ENCODE measurements around the gene TJP1. TPM values are rescaled to one million over a fixed set of nuclear protein-coding genes. Genes with fewer than 3 reads are reported as not detected.

The TJP1 gene
- total RNA-seq, 1 donor from 2014 or later: 91.7 TPM

DNA sequence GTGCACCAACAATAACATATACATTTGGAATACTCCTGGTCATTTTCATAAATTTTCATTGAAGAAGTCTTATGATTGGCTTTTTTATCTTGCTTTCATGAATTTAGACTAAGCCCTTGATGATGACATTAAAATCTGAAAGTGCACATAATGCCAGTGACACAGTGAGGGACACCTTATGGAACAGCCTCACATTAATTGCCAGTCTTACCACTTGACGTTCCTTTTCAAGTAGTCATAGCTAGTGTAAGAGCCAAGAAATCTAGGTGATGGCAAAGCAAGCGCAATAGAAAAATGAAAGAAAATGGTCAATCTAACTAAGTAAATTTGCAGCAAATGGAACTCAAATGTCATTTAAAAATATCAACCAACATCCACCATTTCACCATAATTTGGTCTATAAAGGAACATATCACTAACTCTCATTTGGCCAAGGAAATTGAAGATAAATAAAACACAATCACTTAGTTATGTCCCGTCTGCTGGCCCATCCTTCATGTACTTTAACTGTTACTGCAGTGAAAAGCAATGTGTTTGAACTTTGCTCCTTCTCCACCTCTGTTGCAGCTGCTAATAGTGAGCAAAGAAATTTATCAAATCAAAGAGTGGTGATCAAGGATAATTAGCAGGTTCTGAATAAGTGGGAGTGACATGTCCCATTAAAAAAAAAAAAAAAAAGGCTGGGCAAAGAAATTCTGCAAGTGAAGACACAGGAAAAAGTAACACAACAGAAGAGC is 110.0 kb downstream of the TJP1 start:
- Mint-ChIP-seq H3K4me1 (ENCODE audit: low read depth) (no peaks in the 10 kb centered on the region), H3K27ac (ENCODE audit: unreplicated experiment) (peak overlapping the region; percentile 25), H3K27me3 (ENCODE audit: low read depth) (no peaks in the 10 kb centered on the region), H3K36me3 (ENCODE audit: low read depth) (peaks cover 38% of the 10 kb centered on the region), H3K9me3 (ENCODE audit: low read depth) (no peaks in the 10 kb centered on the region), H3K4me3 (ENCODE audit: unreplicated experiment) (no peak overlapping the region)
- DNase-seq (ENCODE audit: low spot score): no peak
- TF ChIP-seq, protein P1, sequence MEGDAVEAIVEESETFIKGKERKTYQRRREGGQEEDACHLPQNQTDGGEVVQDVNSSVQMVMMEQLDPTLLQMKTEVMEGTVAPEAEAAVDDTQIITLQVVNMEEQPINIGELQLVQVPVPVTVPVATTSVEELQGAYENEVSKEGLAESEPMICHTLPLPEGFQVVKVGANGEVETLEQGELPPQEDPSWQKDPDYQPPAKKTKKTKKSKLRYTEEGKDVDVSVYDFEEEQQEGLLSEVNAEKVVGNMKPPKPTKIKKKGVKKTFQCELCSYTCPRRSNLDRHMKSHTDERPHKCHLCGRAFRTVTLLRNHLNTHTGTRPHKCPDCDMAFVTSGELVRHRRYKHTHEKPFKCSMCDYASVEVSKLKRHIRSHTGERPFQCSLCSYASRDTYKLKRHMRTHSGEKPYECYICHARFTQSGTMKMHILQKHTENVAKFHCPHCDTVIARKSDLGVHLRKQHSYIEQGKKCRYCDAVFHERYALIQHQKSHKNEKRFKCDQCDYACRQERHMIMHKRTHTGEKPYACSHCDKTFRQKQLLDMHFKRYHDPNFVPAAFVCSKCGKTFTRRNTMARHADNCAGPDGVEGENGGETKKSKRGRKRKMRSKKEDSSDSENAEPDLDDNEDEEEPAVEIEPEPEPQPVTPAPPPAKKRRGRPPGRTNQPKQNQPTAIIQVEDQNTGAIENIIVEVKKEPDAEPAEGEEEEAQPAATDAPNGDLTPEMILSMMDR (IDR thresholded peaks at IDR 0.05): no peak

DNA sequence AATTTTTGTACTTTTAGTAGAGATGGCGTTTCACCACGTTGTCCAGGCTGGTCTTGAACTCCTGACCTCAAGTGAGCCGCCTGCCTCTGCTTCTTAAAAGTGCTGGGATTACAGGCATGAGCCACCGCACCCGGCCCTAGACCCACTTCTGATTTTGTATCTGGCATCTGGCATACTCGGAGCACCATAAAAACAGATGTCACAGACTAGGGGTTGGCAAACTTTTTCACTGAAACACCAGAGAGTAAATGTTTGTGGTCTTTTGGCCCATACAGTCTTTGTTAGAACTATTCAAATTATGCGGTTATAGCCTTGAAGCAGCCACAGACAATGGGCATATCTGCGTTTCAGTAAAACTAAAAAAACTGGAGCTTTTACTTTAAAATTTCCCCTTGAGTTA is 110.7 kb downstream of the TJP1 start:
- no peak for DNase-seq (ENCODE audit: low spot score)
- TF ChIP-seq, protein P1 (IDR thresholded peaks at IDR 0.05): no peak
- Mint-ChIP-seq H3K4me1 (ENCODE audit: low read depth) (no peaks in the 10 kb centered on the region), H3K27ac (ENCODE audit: unreplicated experiment) (no peak overlapping the region), H3K9me3 (ENCODE audit: low read depth) (no peaks in the 10 kb centered on the region), H3K4me3 (ENCODE audit: unreplicated experiment) (no peak overlapping the region), H3K27me3 (ENCODE audit: low read depth) (no peaks in the 10 kb centered on the region), H3K36me3 (ENCODE audit: low read depth) (peaks cover 39% of the 10 kb centered on the region)

DNA sequence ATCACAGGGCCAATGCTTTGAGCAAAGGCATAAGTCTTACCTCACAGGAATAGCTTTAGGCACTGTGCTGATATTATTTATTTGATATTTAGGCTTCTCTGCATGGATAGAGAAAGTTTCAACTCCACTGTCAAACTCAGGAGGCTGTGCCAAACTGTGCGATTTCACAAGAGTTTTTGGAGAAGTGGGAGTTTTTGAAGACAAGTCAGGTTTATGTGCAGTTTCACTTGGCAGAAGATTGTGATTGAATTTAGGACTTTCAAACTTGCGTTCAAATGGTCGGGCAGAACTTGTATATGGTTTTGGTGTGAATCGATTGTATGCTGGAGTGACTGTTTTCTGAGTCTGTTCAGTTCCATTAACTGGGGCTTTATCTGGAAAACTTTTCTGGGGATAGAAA is 113.7 kb downstream of the TJP1 start:
- Mint-ChIP-seq H3K4me3 (ENCODE audit: unreplicated experiment) (no peak overlapping the region), H3K36me3 (ENCODE audit: low read depth) (peaks cover 35% of the 10 kb centered on the region), H3K27ac (ENCODE audit: unreplicated experiment) (no peak overlapping the region), H3K4me1 (ENCODE audit: low read depth) (no peaks in the 10 kb centered on the region), H3K27me3 (ENCODE audit: low read depth) (no peaks in the 10 kb centered on the region), H3K9me3 (ENCODE audit: low read depth) (no peaks in the 10 kb centered on the region)
- no peak for DNase-seq (ENCODE audit: low spot score)
- TF ChIP-seq, protein P1 (IDR thresholded peaks at IDR 0.05): no peak

- Mint-ChIP-seq H3K9me3 (ENCODE audit: low read depth) (no peaks in the 10 kb centered on the region), H3K27ac (ENCODE audit: unreplicated experiment) (peak overlapping the region; percentile 12), H3K27me3 (ENCODE audit: low read depth) (no peaks in the 10 kb centered on the region), H3K4me3 (ENCODE audit: unreplicated experiment) (no peak overlapping the region), H3K36me3 (ENCODE audit: low read depth) (peaks cover 39% of the 10 kb centered on the region), H3K4me1 (ENCODE audit: low read depth) (no peaks in the 10 kb centered on the region)
- no peak for DNase-seq (ENCODE audit: low spot score)
- TF ChIP-seq, protein P1 (IDR thresholded peaks at IDR 0.05): no peak
Observed at GRCh38 chr15:29704950-29705597, 117.2 kb downstream of the TJP1 start.

- Mint-ChIP-seq H3K4me1 (ENCODE audit: low read depth) (peaks cover 7% of the 10 kb centered on the region), H3K9me3 (ENCODE audit: low read depth) (no peaks in the 10 kb centered on the region), H3K27me3 (ENCODE audit: low read depth) (no peaks in the 10 kb centered on the region), H3K4me3 (ENCODE audit: unreplicated experiment) (no peak overlapping the region), H3K27ac (ENCODE audit: unreplicated experiment) (no peak overlapping the region), H3K36me3 (ENCODE audit: low read depth) (peaks cover 37% of the 10 kb centered on the region)
- TF ChIP-seq, protein P1 (IDR thresholded peaks at IDR 0.05): no peak
- no peak for DNase-seq (ENCODE audit: low spot score)
Observed at GRCh38 chr15:29701151-29701550, 121.1 kb downstream of the TJP1 start.
